OCI-LY1 (cell line): ENCODE data around the gene KLHL5.
"Not testable (repeated sequence)": the region's sequence is repeated elsewhere in the genome, so short reads cannot be mapped to it uniquely, and the experiment has no call there.

Experiments
- H2AFZ ChIP-seq: fragments of 200-600 bp; sonication (generic), shearing (Covaris generic); 2 replicates; pipeline ENCODE4 v1.6.0; 2014; ENCODE audit warnings: antibody characterized with exemption, mild to moderate bottlenecking, low read length
- H3F3A ChIP-seq: fragments of 200-600 bp; sonication (generic), shearing (Covaris generic); 2 replicates; pipeline ENCODE4 v1.6.0; 2014; ENCODE audit warnings: mild to moderate bottlenecking, antibody characterized with exemption, low read length, moderate library complexity; ENCODE audit not compliant: insufficient read depth
- H3K27ac ChIP-seq: fragments of 200-600 bp; sonication (generic); 2 replicates; pipeline ENCODE4 v1.5.1; 2014; ENCODE audit warnings: low read length, mixed run types, mild to moderate bottlenecking, low read depth; ENCODE audit not compliant: poor library complexity, severe bottlenecking
- H3K27me3 ChIP-seq: fragments of 200-600 bp; sonication (generic); 2 replicates; pipeline ENCODE4 v1.6.0; 2014; ENCODE audit warnings: antibody characterized with exemption, mild to moderate bottlenecking, low read length, moderate library complexity; ENCODE audit not compliant: insufficient read depth
- H3K36me3 ChIP-seq: fragments of 200-600 bp; sonication (generic); 2 replicates; pipeline ENCODE4 v1.6.1; 2014; ENCODE audit warnings: mild to moderate bottlenecking, antibody characterized with exemption, low read length, moderate library complexity, mixed read lengths; ENCODE audit not compliant: insufficient read depth
- H3K4me1 ChIP-seq: fragments of 200-600 bp; sonication (generic); 2 replicates; pipeline ENCODE4 v1.5.1; 2014; ENCODE audit warnings: mild to moderate bottlenecking, low read length, moderate library complexity; ENCODE audit not compliant: insufficient read depth, severe bottlenecking
- H3K4me2 ChIP-seq: fragments of 200-600 bp; sonication (generic), shearing (Covaris generic); 2 replicates; pipeline ENCODE4 v1.6.1; 2014; ENCODE audit warnings: low read length
- H3K4me3 ChIP-seq: fragments of 200-600 bp; sonication (generic); 2 replicates; pipeline ENCODE4 v1.5.1; 2014; ENCODE audit warnings: low read length, low read depth, mild to moderate bottlenecking, mixed read lengths; ENCODE audit not compliant: poor library complexity, severe bottlenecking
- H3K79me2 ChIP-seq: fragments of 200-600 bp; shearing (Covaris generic); 2 replicates; pipeline ENCODE4 v1.6.1; 2016; ENCODE audit warnings: mixed run types, low read length, mixed read lengths; ENCODE audit not compliant: insufficient read depth
- H3K9ac ChIP-seq: fragments of 200-600 bp; sonication (generic), shearing (Covaris generic); 2 replicates; pipeline ENCODE4 v1.6.1; 2014; ENCODE audit warnings: mild to moderate bottlenecking, low read length, mixed read lengths
- H3K9me2 ChIP-seq: fragments of 200-600 bp; sonication (generic), shearing (Covaris generic); 2 replicates; pipeline ENCODE4 v1.6.1; 2014; ENCODE audit warnings: low read depth, mild to moderate bottlenecking, low read length, mixed read lengths
- H3K9me3 ChIP-seq: fragments of 200-600 bp; shearing (Covaris generic); 2 replicates; pipeline ENCODE4 v1.6.1; 2014; ENCODE audit warnings: low read length, mixed read lengths
- H4K20me1 ChIP-seq: fragments of 200-600 bp; sonication (generic), shearing (Covaris generic); 2 replicates; pipeline ENCODE4 v1.6.0; 2016; ENCODE audit warnings: mild to moderate bottlenecking, low read length; ENCODE audit not compliant: insufficient read depth
- EZH2 ChIP-seq: fragments of 200-600 bp; sonication (generic), shearing (Covaris generic); IDR thresholded peaks from 2 replicates; pipeline ENCODE4 v1.8.0; 2017; ENCODE audit warnings: borderline replicate concordance, mixed run types, mild to moderate bottlenecking, antibody characterized with exemption, low read length, moderate library complexity, mixed read lengths
- TF ChIP-seq, protein P1 (sequence below): fragments of 200-600 bp; sonication (generic), shearing (Covaris generic); IDR thresholded peaks from 2 replicates; pipeline ENCODE4 v1.5.1; 2017; ENCODE audit warnings: mild to moderate bottlenecking, antibody characterized with exemption, low read length, moderate library complexity, mixed read lengths

The KLHL5 gene

DNA sequence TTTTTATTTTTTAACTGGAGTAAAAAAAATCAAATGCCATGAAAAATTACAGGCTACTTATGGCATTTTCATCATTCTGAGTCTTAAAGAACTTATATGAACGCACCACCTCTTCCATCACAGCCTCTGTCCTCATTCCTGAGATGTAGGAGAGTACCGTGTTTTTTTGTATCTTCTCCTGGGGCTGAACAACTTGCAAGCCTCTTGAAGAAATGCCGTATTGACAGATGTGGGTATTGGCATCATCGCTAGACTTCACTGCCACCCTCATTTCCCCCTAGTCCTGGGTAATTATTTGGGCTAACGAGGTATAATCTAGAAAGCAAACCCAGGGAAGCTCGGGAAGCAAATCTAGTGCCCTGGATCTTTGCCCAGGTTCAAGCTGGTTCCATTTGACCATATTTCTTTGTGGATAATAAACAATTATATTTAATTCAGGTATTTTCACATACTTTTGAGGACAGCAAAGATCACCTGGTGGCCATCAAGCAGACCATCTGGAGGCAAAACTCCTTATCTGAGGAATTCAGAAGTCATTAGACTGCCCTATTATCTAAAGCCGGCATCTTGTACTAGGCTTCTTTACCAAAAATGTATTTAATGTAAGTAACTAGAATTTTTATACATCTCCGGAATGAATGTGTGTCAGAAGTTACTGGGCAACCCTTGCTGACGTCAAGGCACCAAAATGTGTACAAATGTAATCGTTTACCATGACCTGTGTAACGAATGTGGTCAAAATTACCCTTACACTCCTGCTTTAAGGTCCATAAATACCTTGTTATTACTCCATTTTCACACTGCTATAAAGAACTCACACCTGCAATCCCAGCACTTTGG is 64.4 kb downstream of the KLHL5 start:
- Histone ChIP-seq H3K4me2 (no peak overlapping the region), H3K9me2 (no peaks in the 10 kb centered on the region), H3K36me3 (peaks cover 25% of the 10 kb centered on the region), H3K79me2 (no peaks in the 10 kb centered on the region), H3K9me3 (peaks cover 14% of the 10 kb centered on the region), H4K20me1 (no peaks in the 10 kb centered on the region), H3K27me3 (no peaks in the 10 kb centered on the region), H3K4me1 (peaks cover 14% of the 10 kb centered on the region), H2AFZ (no peak overlapping the region), H3K9ac (no peak overlapping the region), H3K4me3 (no peak overlapping the region), H3F3A (no peaks in the 10 kb centered on the region), H3K27ac (no peak overlapping the region)
- no peak for TF ChIP-seq EZH2
- TF ChIP-seq, protein P1, sequence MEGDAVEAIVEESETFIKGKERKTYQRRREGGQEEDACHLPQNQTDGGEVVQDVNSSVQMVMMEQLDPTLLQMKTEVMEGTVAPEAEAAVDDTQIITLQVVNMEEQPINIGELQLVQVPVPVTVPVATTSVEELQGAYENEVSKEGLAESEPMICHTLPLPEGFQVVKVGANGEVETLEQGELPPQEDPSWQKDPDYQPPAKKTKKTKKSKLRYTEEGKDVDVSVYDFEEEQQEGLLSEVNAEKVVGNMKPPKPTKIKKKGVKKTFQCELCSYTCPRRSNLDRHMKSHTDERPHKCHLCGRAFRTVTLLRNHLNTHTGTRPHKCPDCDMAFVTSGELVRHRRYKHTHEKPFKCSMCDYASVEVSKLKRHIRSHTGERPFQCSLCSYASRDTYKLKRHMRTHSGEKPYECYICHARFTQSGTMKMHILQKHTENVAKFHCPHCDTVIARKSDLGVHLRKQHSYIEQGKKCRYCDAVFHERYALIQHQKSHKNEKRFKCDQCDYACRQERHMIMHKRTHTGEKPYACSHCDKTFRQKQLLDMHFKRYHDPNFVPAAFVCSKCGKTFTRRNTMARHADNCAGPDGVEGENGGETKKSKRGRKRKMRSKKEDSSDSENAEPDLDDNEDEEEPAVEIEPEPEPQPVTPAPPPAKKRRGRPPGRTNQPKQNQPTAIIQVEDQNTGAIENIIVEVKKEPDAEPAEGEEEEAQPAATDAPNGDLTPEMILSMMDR = no peak

DNA sequence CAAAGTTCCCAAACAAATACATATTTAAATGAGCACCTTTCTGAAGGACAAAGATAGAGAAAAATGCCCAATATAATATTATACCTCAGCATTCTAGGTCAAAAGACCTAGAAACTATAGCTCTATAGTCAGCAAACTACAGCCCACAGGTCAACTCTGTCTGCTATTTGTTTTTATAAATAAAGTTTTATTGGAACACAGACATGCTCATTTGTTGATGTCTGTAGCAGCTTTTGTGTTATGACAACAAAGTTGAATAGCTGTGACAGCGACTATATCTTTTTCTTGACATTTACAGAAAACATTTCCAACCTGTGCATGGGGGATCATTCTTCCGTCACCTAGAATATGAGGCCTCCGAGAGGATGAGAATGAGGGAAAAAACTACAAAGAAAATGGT is 71.6 kb downstream of the KLHL5 start:
- no peaks in the 10 kb centered on the region for H3F3A ChIP-seq
- peaks cover 6% of the 10 kb centered on the region for H3K36me3 ChIP-seq
- H3K4me3 ChIP-seq = no peak overlapping the region
- H3K27me3 ChIP-seq = no peaks in the 10 kb centered on the region
- H3K9me3 ChIP-seq = peaks cover 5% of the 10 kb centered on the region
- H3K79me2 ChIP-seq = no peaks in the 10 kb centered on the region
- H3K4me2 ChIP-seq = no peak overlapping the region
- no peaks in the 10 kb centered on the region for H4K20me1 ChIP-seq
- H3K9me2 ChIP-seq = no peaks in the 10 kb centered on the region
- TF ChIP-seq, protein P1 = no peak
- no peak for TF ChIP-seq EZH2
- H3K9ac ChIP-seq = no peak overlapping the region
- H3K27ac ChIP-seq = no peak overlapping the region
- peaks cover 14% of the 10 kb centered on the region for H3K4me1 ChIP-seq
- H2AFZ ChIP-seq = no peak overlapping the region

DNA sequence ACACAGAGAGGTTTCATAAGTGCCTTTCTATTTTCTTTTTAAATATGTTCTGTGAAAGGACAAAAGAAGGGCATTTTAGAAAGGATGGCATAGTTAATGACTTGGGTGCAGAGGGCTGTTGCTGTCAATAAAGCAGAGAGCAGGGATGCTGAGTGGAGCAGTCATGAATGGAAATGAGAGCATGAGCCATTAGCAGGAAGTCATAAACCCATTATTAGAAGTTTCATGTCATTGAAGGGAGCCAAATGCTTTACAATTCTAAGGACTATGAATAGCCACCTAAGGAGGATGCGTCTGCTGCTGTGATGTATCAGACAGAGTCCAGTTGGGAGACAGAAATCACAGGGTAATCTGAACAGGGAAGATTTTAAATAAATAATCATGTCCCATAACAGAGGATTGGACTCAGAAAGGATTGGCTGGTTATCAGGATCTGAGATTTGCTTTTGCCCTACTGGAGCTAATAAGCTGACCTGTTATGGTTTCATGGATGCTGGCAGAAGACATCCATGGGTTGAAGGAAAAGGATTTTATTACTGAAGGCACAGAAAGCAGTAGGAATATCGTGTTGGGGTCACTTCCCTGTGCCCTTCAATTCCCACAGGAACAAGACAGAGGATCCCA is 72.8 kb downstream of the KLHL5 start:
- H3K36me3 ChIP-seq = peaks cover 1% of the 10 kb centered on the region
- no peak overlapping the region for H3K4me3 ChIP-seq
- no peaks in the 10 kb centered on the region for H3K79me2 ChIP-seq
- peaks cover 2% of the 10 kb centered on the region for H3K9me3 ChIP-seq
- no peak for TF ChIP-seq EZH2
- TF ChIP-seq, protein P1 = no peak
- H4K20me1 ChIP-seq = no peaks in the 10 kb centered on the region
- H3K27me3 ChIP-seq = no peaks in the 10 kb centered on the region
- H3K9ac ChIP-seq = peak overlapping the region; percentile 34; the same call in 1 of the 2 replicates
- H3K9me2 ChIP-seq = no peaks in the 10 kb centered on the region
- H3K4me2 ChIP-seq = peak overlapping the region; percentile 50
- peaks cover 14% of the 10 kb centered on the region for H3K4me1 ChIP-seq
- no peak overlapping the region; the same call in 1 of the 2 replicates for H2AFZ ChIP-seq
- no peaks in the 10 kb centered on the region for H3F3A ChIP-seq
- H3K27ac ChIP-seq = no peak overlapping the region

DNA sequence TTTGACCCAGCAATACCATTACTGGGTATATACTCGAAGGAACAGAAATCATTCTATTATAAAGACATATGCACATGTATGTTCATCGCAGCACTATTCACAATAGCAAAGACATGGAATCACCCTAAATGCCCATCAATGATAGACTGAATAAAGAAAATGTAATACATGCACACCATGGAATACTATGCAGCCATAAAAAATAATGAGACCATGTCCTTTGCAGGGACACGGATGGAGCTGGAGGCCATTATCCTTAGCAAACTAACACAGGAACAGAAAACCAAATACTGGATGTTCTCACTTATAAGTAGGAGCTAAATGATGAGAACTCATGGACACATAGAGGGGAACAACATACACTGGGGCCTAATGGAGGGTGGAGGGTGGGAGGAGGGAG is 76.2 kb downstream of the KLHL5 start:
- H4K20me1 ChIP-seq, H2AFZ ChIP-seq, H3K4me3 ChIP-seq, H3K27me3 ChIP-seq, H3K27ac ChIP-seq, H3K79me2 ChIP-seq, H3F3A ChIP-seq, H3K9me2 ChIP-seq, H3K4me2 ChIP-seq, H3K36me3 ChIP-seq, H3K9me3 ChIP-seq, H3K9ac ChIP-seq: not testable (repeated sequence)
- H3K4me1 ChIP-seq = peaks cover 14% of the 10 kb centered on the region
